CD14-positive monocyte (primary cell): Measurements from ENCODE around the gene MON2. TPM values are rescaled to one million over a fixed set of nuclear protein-coding genes. Genes with fewer than 3 reads are reported as not detected.

Source experiments
- DNase-seq, 3 donors: peaks; one replicate each; pipeline ENCODE4 v3.0.0-alpha.2; 2011 to 2022
- H2AFZ ChIP-seq: 2 replicates; pipeline ENCODE4 v1.6.0; 2012; ENCODE audit warnings: mild to moderate bottlenecking, low read depth, low read length, inconsistent platforms; ENCODE audit not compliant: insufficient read depth, poor library complexity, severe bottlenecking
- H3K27ac ChIP-seq, 2 donors: 1 replicate in 1 of 2; 2 replicates in 1 of 2; pipeline ENCODE4 v1.5.1; 2012 to 2013; ENCODE audit warnings: low read length in 2 of 2, control low read depth in 1 of 2, inconsistent platforms in 1 of 2, low read depth in 1 of 2, mild to moderate bottlenecking in 1 of 2
- H3K27me3 ChIP-seq, 2 donors: one replicate each; pipeline versions ENCODE4 v1.6.0 to v1.6.1; 2011 to 2013; ENCODE audit warnings: low read length in 2 of 2; ENCODE audit not compliant: control insufficient read depth in 2 of 2, insufficient read depth in 2 of 2
- H3K36me3 ChIP-seq, 2 donors: replicated peaks in 1 of 2; 1 replicate in 1 of 2; 2 replicates in 1 of 2; pipeline versions ENCODE4 v1.5.1 to v1.6.1; 2012 to 2013; ENCODE audit warnings: low read length in 2 of 2, control low read depth in 1 of 2, inconsistent platforms in 1 of 2, mild to moderate bottlenecking in 1 of 2; ENCODE audit not compliant: insufficient read depth in 2 of 2, control insufficient read depth in 1 of 2
- H3K4me1 ChIP-seq, 2 donors: 1 replicate in 1 of 2; 2 replicates in 1 of 2; pipeline versions ENCODE4 v1.5.1 to v1.6.1; 2012 to 2013; ENCODE audit warnings: low read length in 2 of 2, control low read depth in 1 of 2, inconsistent platforms in 1 of 2, mild to moderate bottlenecking in 1 of 2, moderate library complexity in 1 of 2; ENCODE audit not compliant: insufficient read depth in 2 of 2, control insufficient read depth in 1 of 2
- H3K4me2 ChIP-seq: replicated peaks from 2 replicates; pipeline ENCODE3; 2012; ENCODE audit warnings: low read length, moderate library complexity, mild to moderate bottlenecking; ENCODE audit not compliant: poor library complexity, severe bottlenecking; ENCODE audit errors: extremely low read depth
- H3K4me3 ChIP-seq, 3 experiments: fragments of 200-600 bp in 1 of 3; sonication (generic) in 1 of 3; replicated peaks in 1 of 3; 1 replicate in 2 of 3; 2 replicates in 1 of 3; pipeline ENCODE4 v1.5.1; 2011 to 2013; ENCODE audit warnings: low read length in 3 of 3, mild to moderate bottlenecking in 3 of 3, control low read depth in 2 of 3, low read depth in 2 of 3, inconsistent platforms in 1 of 3, moderate library complexity in 1 of 3
- H3K79me2 ChIP-seq: 2 replicates; pipeline ENCODE4 v1.6.0; 2012; ENCODE audit warnings: mild to moderate bottlenecking, control low read depth, inconsistent platforms, low read length, moderate library complexity; ENCODE audit not compliant: insufficient read depth
- H3K9ac ChIP-seq: 2 replicates; pipeline ENCODE4 v1.6.0; 2017; ENCODE audit warnings: low read length, mild to moderate bottlenecking; ENCODE audit not compliant: insufficient read depth, poor library complexity, severe bottlenecking
- H3K9me3 ChIP-seq, 2 donors: replicated peaks in 1 of 2; 1 replicate in 1 of 2; 2 replicates in 1 of 2; pipeline versions ENCODE4 v1.5.1 to v1.6.1; 2012 to 2013; ENCODE audit warnings: low read length in 2 of 2, control low read depth in 1 of 2; ENCODE audit not compliant: control insufficient read depth in 1 of 2, insufficient read depth in 1 of 2
- H4K20me1 ChIP-seq: 2 replicates; pipeline ENCODE4 v1.6.0; 2012; ENCODE audit warnings: mild to moderate bottlenecking, low read length, control low read depth, moderate library complexity; ENCODE audit not compliant: insufficient read depth
- H3K27ac Mint-ChIP-seq, 7 donors: one replicate each; pipeline ENCODE4 v1.8.0; 2020; ENCODE audit warnings: mild to moderate bottlenecking in 7 of 7, mixed read lengths in 7 of 7, moderate library complexity in 6 of 7, inconsistent platforms in 2 of 7
- H3K27me3 Mint-ChIP-seq, 3 donors: one replicate each; pipeline ENCODE4 v1.8.0; 2021 to 2022; ENCODE audit warnings: low read depth in 3 of 3, mild to moderate bottlenecking in 3 of 3, mixed read lengths in 3 of 3, moderate library complexity in 3 of 3, inconsistent platforms in 1 of 3
- H3K36me3 Mint-ChIP-seq, 2 donors: one replicate each; pipeline ENCODE4 v1.8.0; 2020; ENCODE audit warnings: mixed read lengths in 2 of 2, inconsistent platforms in 1 of 2, mild to moderate bottlenecking in 1 of 2
- H3K4me1 Mint-ChIP-seq: one replicate; pipeline ENCODE4 v1.8.0; 2020; ENCODE audit warnings: mild to moderate bottlenecking, mixed read lengths
- H3K4me3 Mint-ChIP-seq, 2 donors: one replicate each; pipeline ENCODE4 v1.8.0; 2020; ENCODE audit warnings: mild to moderate bottlenecking in 2 of 2, mixed read lengths in 2 of 2, moderate library complexity in 1 of 2
- H3K9me3 Mint-ChIP-seq, 7 donors: one replicate each; pipeline ENCODE4 v1.8.0; 2020 to 2022; ENCODE audit warnings: mixed read lengths in 7 of 7, mild to moderate bottlenecking in 6 of 7, moderate library complexity in 6 of 7, inconsistent platforms in 2 of 7
- WGBS: methylation state at CpG from one replicate; pipeline ENCODE4 v1.1.5; 2013; ENCODE audit warnings: missing lambda C conversion rate; ENCODE audit not compliant: insufficient coverage; 5-methylcytosine and 5-hydroxymethylcytosine counted together
- intact Hi-C, 2 donors: fragments of 100-400 bp; cut with micrococcal nuclease; formaldehyde crosslinking; loops; one replicate each; pipeline versions ENCODE4 v1.15.0 to v1.15.1; 2023
- polyA plus RNA-seq, 3 donors: library from polyadenylated mRNA; depleted of rRNA in 1 of 3; unstranded in 2 of 3; stranded (reverse) in 1 of 3; fragments of 300-500 nt in 2 of 3; fragments of >200 nt in 1 of 3; fragmentation: Illumina TruSeq in 2 of 3; gene quantifications; 1 replicate in 2 of 3; 2 replicates in 1 of 3; pipeline ENCODE4 v1.2.3, GENCODE V29; 2012 to 2021
- TF ChIP-seq, protein P1 (sequence below): fragments of 200-600 bp; IDR thresholded peaks from one replicate; pipeline ENCODE4 v1.8.0; 2022; ENCODE audit warnings: antibody characterized with exemption, mild to moderate bottlenecking

Gene MON2
- polyA plus RNA-seq, 3 donors = 6.8 to 17.0 (median 9.6) TPM

DNA sequence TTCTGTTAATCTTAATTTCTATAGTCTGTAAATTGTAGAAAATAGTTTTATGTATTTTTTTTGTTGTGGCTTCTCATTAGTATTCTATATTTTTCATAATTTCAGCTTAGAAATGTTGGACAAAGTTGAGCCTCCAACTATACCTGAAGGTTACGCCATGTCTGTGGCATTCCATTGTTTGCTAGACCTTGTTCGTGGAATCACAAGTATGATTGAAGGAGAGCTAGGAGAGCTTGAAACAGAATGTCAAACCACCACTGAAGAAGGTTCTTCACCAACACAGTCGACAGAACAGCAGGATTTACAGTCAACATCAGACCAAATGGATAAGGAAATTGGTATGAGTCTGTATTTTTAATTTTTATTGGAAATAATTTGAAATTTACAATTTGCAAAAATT is 65.7 kb downstream of the MON2 start:
- WGBS = no CpG with 5 or more reads among the region's 3 CpGs
- H3K79me2 ChIP-seq = no peaks in the 10 kb centered on the region
- DNase-seq = no peak
- Mint-ChIP-seq H3K4me3 (no peak overlapping the region), H3K27me3 (no peaks in the 10 kb centered on the region), H3K9me3 (no peaks in the 10 kb centered on the region), H3K27ac (no peak overlapping the region), H3K4me1 (no peaks in the 10 kb centered on the region), H3K36me3 (peaks cover 53 to 71% of the 10 kb centered on the region in 2 donors)
- TF ChIP-seq, protein P1, sequence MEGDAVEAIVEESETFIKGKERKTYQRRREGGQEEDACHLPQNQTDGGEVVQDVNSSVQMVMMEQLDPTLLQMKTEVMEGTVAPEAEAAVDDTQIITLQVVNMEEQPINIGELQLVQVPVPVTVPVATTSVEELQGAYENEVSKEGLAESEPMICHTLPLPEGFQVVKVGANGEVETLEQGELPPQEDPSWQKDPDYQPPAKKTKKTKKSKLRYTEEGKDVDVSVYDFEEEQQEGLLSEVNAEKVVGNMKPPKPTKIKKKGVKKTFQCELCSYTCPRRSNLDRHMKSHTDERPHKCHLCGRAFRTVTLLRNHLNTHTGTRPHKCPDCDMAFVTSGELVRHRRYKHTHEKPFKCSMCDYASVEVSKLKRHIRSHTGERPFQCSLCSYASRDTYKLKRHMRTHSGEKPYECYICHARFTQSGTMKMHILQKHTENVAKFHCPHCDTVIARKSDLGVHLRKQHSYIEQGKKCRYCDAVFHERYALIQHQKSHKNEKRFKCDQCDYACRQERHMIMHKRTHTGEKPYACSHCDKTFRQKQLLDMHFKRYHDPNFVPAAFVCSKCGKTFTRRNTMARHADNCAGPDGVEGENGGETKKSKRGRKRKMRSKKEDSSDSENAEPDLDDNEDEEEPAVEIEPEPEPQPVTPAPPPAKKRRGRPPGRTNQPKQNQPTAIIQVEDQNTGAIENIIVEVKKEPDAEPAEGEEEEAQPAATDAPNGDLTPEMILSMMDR = no peak
- H3K9me3 ChIP-seq = no peaks in the 10 kb centered on the region
- intact Hi-C loops = no loop called here
- H2AFZ ChIP-seq = no peak overlapping the region
- H3K27ac ChIP-seq = no peak overlapping the region
- H3K27me3 ChIP-seq = no peaks in the 10 kb centered on the region
- H3K36me3 ChIP-seq = peaks cover 50 to 86% of the 10 kb centered on the region in 2 donors
- H3K4me2 ChIP-seq = no peak overlapping the region
- H3K9ac ChIP-seq = no peak overlapping the region
- H4K20me1 ChIP-seq = no peaks in the 10 kb centered on the region
- H3K4me3 ChIP-seq = no peak overlapping the region
- no peaks in the 10 kb centered on the region for H3K4me1 ChIP-seq

DNA sequence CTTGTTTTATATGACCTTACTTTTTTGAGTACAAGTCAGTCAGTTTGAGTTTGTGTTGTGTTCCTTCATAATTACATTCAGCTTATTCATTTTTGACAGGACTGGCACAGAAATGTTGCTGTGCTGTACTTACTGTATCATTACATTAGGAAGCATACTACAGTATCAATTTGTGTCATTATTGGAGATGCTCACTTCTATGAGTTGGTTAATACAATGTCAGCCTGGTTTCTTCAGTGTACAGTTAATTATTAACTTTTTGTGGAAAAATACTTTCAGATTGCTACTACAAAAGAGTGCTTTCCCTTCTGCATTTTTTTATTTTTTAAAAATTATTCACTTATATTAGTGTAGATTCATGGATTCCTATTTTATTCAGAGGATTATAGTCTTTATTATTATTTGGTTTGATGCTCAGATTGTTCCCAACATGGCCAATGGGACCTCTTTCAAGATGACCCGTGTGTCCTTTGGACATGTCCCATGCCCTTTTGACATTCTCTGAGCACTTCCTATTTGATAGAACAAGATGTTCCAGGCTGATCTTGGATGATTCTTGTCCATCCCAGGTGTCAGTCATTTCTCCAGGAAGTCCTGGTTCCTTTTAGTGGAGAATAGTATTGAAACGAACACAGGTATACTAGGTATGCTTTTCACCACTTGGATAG is 66.6 kb downstream of the MON2 start:
- intact Hi-C loops = no loop called here
- H3K36me3 ChIP-seq = peaks cover 47 to 86% of the 10 kb centered on the region in 2 donors

More for the DNA sequence above, 66.6 kb downstream of the MON2 start:
- Histone ChIP-seq H4K20me1 (no peaks in the 10 kb centered on the region), H3K27ac (no peak overlapping the region), H3K79me2 (no peaks in the 10 kb centered on the region), H3K27me3 (no peaks in the 10 kb centered on the region), H3K9ac (no peak overlapping the region), H2AFZ (no peak overlapping the region), H3K4me2 (no peak overlapping the region), H3K4me3 (no peak overlapping the region), H3K4me1 (no peaks in the 10 kb centered on the region), H3K9me3 (no peaks in the 10 kb centered on the region)
- WGBS = 100% methylated on average over 1 of the region's 2 CpGs
- DNase-seq = no peak
- Mint-ChIP-seq H3K27ac (no peak overlapping the region), H3K9me3 (no peaks in the 10 kb centered on the region), H3K27me3 (no peaks in the 10 kb centered on the region), H3K4me1 (peaks cover 3% of the 10 kb centered on the region), H3K4me3 (no peak overlapping the region), H3K36me3 (peaks cover 53 to 72% of the 10 kb centered on the region in 2 donors)
- TF ChIP-seq, protein P1 = no peak
